Mesangial cell (primary cell): ENCODE data around the gene HNRNPH1. TPM values are rescaled to one million over a fixed set of nuclear protein-coding genes. Genes with fewer than 3 reads are reported as not detected.

Experiments
- total RNA-seq: library from RNA; depleted of rRNA; stranded (reverse); fragments of >200 nt; gene quantifications from 2 replicates; pipeline ENCODE4 v1.2.3, GENCODE V29; 2015

HNRNPH1 gene
- total RNA-seq = 193 and 268 TPM in 2 replicates

GRCh38 chr5:179623003-179623905, at the start of gene HNRNPH1:
Gene HNRNPH1 (minus strand): TSS chr5:179623671. CDS start chr5:179623133, 538 bp downstream.

Other genes starting within 250 kb of the HNRNPH1 start
- gene RUFY1, start 73.1 kb downstream of the HNRNPH1 start, total RNA-seq = 18.7 and 29.5 TPM in 2 replicates
- gene CBY3, start 57.4 kb upstream of the HNRNPH1 start, total RNA-seq = 0.81 TPM in 1 of 2 replicates, not detected in the other
- 198 and 259 TPM in 2 replicates for gene CANX, start 75.3 kb upstream of the HNRNPH1 start, total RNA-seq
- gene MAML1, start 109.2 kb upstream of the HNRNPH1 start, total RNA-seq = 16.6 and 27.1 TPM in 2 replicates
- 2.7 TPM in 1 of 2 replicates, not detected in the other for gene LTC4S, start 170.3 kb upstream of the HNRNPH1 start, total RNA-seq
- gene MGAT4B, start 183.2 kb upstream of the HNRNPH1 start, total RNA-seq = 257 and 417 TPM in 2 replicates
- 180 and 351 TPM in 2 replicates for gene SQSTM1, start 197.2 kb upstream of the HNRNPH1 start, total RNA-seq
- 6.8 and 17.5 TPM in 2 replicates for gene MRNIP, start 235.1 kb upstream of the HNRNPH1 start, total RNA-seq